Measurements from ENCODE around the gene PHLPP1.

Gene PHLPP1

GRCh38 chr18:62760403-62760734 lies 45.0 kb downstream of the PHLPP1 start:
- TF ChIP-seq EZH2phosphoT487 (IDR thresholded peaks at IDR 0.05; ENCODE audit: borderline replicate concordance): no peak
- TF ChIP-seq CTCF (conservative IDR thresholded peaks at IDR 0.05; ENCODE audit: low read length): no peak
- peaks cover 82% of the 10 kb centered on the region for H3K79me2 ChIP-seq (ENCODE audit: insufficient read depth, low read length)
- no peak overlapping the region for H3K4me3 ChIP-seq (ENCODE audit: low read length, poor library complexity, severe bottlenecking)
- H3K4me2 ChIP-seq (ENCODE audit: low read depth, low read length, poor library complexity, severe bottlenecking): no peak overlapping the region
- H2AFZ ChIP-seq (ENCODE audit: low read length): no peak overlapping the region
- H3K9me3 ChIP-seq (ENCODE audit: insufficient read depth, low read depth, low read length): no peaks in the 10 kb centered on the region
- H3K9me2 ChIP-seq (replicated peaks; ENCODE audit: low read depth, low read length): no peaks in the 10 kb centered on the region
- no peak overlapping the region for H3K9ac ChIP-seq (ENCODE audit: low read depth, low read length, poor library complexity, severe bottlenecking)
- no peaks in the 10 kb centered on the region for H3K36me3 ChIP-seq (ENCODE audit: insufficient read depth, low read length)
- H3K4me1 ChIP-seq (ENCODE audit: insufficient read depth, low read length, poor library complexity, severe bottlenecking): peaks cover 9% of the 10 kb centered on the region
- no peaks in the 10 kb centered on the region for H4K20me1 ChIP-seq (ENCODE audit: insufficient read depth, low read length, poor library complexity, severe bottlenecking)
- H3K27me3 ChIP-seq (ENCODE audit: insufficient read depth, low read length, poor library complexity, severe bottlenecking): no peaks in the 10 kb centered on the region
- H3F3A ChIP-seq (ENCODE audit: low read depth): no peaks in the 10 kb centered on the region

- no peaks in the 10 kb centered on the region for H3K27me3 ChIP-seq (ENCODE audit: insufficient read depth, low read length, poor library complexity, severe bottlenecking)
- no peaks in the 10 kb centered on the region for H4K20me1 ChIP-seq (ENCODE audit: insufficient read depth, low read length, poor library complexity, severe bottlenecking)
- H3K9ac ChIP-seq (ENCODE audit: low read depth, low read length, poor library complexity, severe bottlenecking): no peak overlapping the region
- peaks cover 13% of the 10 kb centered on the region for H3K4me1 ChIP-seq (ENCODE audit: insufficient read depth, low read length, poor library complexity, severe bottlenecking)
- H3K9me3 ChIP-seq (ENCODE audit: insufficient read depth, low read depth, low read length): no peaks in the 10 kb centered on the region
- no peaks in the 10 kb centered on the region for H3F3A ChIP-seq (ENCODE audit: low read depth)
- peaks cover 80% of the 10 kb centered on the region for H3K79me2 ChIP-seq (ENCODE audit: insufficient read depth, low read length)
- no peak for TF ChIP-seq EZH2phosphoT487 (IDR thresholded peaks at IDR 0.05; ENCODE audit: borderline replicate concordance)
- TF ChIP-seq CTCF (conservative IDR thresholded peaks at IDR 0.05; ENCODE audit: low read length): no peak
- H3K9me2 ChIP-seq (replicated peaks; ENCODE audit: low read depth, low read length): no peaks in the 10 kb centered on the region
- H3K4me3 ChIP-seq (ENCODE audit: low read length, poor library complexity, severe bottlenecking): no peak overlapping the region
- no peaks in the 10 kb centered on the region for H3K36me3 ChIP-seq (ENCODE audit: insufficient read depth, low read length)
- no peak overlapping the region for H2AFZ ChIP-seq (ENCODE audit: low read length)
- no peak overlapping the region for H3K4me2 ChIP-seq (ENCODE audit: low read depth, low read length, poor library complexity, severe bottlenecking)
These were observed 47.8 kb downstream of the PHLPP1 start for GRCh38 chr18:62763101-62763521.

GRCh38 chr18:62766266-62766665 lies 50.9 kb downstream of the PHLPP1 start:
- Histone ChIP-seq H3K4me1 (ENCODE audit: insufficient read depth, low read length, poor library complexity, severe bottlenecking) (peaks cover 19% of the 10 kb centered on the region), H3K4me3 (ENCODE audit: low read length, poor library complexity, severe bottlenecking) (no peak overlapping the region), H3K4me2 (ENCODE audit: low read depth, low read length, poor library complexity, severe bottlenecking) (no peak overlapping the region), H3K9ac (ENCODE audit: low read depth, low read length, poor library complexity, severe bottlenecking) (no peak overlapping the region), H2AFZ (ENCODE audit: low read length) (no peak overlapping the region), H4K20me1 (ENCODE audit: insufficient read depth, low read length, poor library complexity, severe bottlenecking) (no peaks in the 10 kb centered on the region), H3K79me2 (ENCODE audit: insufficient read depth, low read length) (peaks cover 70% of the 10 kb centered on the region), H3K9me3 (ENCODE audit: insufficient read depth, low read depth, low read length) (no peaks in the 10 kb centered on the region), H3F3A (ENCODE audit: low read depth) (no peaks in the 10 kb centered on the region), H3K27me3 (ENCODE audit: insufficient read depth, low read length, poor library complexity, severe bottlenecking) (no peaks in the 10 kb centered on the region), H3K36me3 (ENCODE audit: insufficient read depth, low read length) (no peaks in the 10 kb centered on the region), H3K9me2 (replicated peaks; ENCODE audit: low read depth, low read length) (no peaks in the 10 kb centered on the region)
- TF ChIP-seq EZH2phosphoT487 (IDR thresholded peaks at IDR 0.05; ENCODE audit: borderline replicate concordance): no peak
- TF ChIP-seq CTCF (conservative IDR thresholded peaks at IDR 0.05; ENCODE audit: low read length): no peak
